ENCODE measurements around the gene SOX1. TPM values are rescaled to one million over a fixed set of nuclear protein-coding genes. Genes with fewer than 3 reads are reported as not detected.

SOX1 gene
- total and polyA plus RNA-seq, 2 experiments from 2014 or later = not detected

DNA sequence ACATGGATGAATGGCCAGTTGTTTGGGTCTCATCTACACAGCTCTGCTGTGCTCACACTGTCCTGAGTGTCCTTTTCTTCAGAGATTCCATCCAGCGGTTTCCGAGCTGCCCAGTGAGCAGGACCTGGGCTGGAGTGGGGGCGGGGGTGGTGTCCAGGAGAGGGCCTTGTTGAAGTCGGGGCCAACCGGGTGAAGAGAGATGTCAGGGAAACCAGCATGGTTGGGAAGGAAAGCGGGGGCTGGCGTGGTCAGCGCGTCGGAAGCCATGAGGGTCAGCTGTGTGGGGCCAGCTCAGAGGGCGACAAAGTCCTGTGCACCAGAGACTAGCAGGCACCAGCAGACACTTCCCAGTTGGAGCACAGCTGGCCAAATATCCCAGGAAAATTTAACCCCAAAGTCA lies 37.8 kb upstream of the SOX1 start:
- Histone ChIP-seq H3K9me3 (ENCODE audit: low read depth) (no peaks in the 10 kb centered on the region), H3F3A (ENCODE audit: insufficient read depth) (no peaks in the 10 kb centered on the region), H3K4me2 (ENCODE audit: unreplicated experiment) (no peak overlapping the region), H4K20me1 (ENCODE audit: insufficient read depth) (no peaks in the 10 kb centered on the region), H3K4me1 (ENCODE audit: insufficient read depth) (no peaks in the 10 kb centered on the region), H3K9ac (no peak overlapping the region), H3K27me3 (replicated peaks; ENCODE audit: insufficient read depth) (no peaks in the 10 kb centered on the region), H3K36me3 (ENCODE audit: low read depth) (no peaks in the 10 kb centered on the region), H3K27ac (no peak overlapping the region), H2AFZ (no peak overlapping the region), H3K4me3 (no peak overlapping the region), H3K79me2 (ENCODE audit: insufficient read depth) (no peaks in the 10 kb centered on the region), H3K9me2 (ENCODE audit: insufficient read depth) (no peaks in the 10 kb centered on the region)
- in situ Hi-C loops (cut with MboI) = no loop called here
- WGBS, 2 experiments (ENCODE audit: low coverage in 1 of 2, low lambda C conversion rate in 2 of 2, missing lambda C conversion rate in 2 of 2) = 46 to 68% methylated on average over 10 to 11 of the region's 11 CpGs
- DNase-seq = no peak
- TF ChIP-seq EZH2phosphoT487 (IDR thresholded peaks at IDR 0.05; ENCODE audit: insufficient read depth, low read depth) = no peak
- no peak for TF ChIP-seq EZH2 (IDR thresholded peaks at IDR 0.05; ENCODE audit: insufficient read depth, poor library complexity, severe bottlenecking)

DNA sequence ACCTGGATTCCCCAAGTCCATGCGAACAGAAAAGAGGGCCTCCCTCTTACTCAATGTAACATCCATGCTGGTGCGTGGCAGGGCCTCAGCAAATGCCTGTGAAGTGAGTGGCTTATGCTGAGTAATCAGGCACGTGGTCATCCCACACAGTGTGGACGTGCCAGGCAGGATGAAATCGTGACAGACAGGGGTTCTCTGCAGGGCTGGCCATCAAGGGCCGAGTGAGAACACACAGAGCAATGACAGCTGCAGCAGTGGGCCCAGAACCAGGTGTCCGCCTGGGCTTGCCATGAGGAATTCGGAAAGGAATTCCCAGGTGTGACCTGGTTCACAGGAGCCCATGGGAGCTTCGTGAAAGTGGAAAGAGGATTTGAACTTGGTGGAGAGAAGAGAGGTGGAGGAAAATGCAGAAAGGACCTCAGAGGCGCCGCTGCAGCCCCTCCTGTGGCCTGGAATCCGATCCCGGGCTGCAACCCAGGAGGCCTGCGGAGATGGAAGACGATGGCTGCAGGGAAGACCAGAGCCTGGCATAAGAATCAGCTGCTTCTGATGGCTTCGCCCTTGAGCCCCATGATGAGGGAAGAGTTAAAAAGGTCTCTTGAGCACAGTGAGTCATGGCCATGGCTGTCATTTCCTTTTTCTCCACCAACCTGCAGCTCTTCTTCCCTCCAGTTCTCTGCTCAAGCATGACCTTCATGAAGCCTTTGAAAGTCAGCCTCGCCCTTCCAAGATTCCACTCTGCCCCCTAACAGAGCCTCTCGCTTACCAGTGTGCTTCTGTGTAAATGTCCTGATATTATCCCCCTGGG lies 34.6 kb upstream of the SOX1 start:
- H3K79me2 ChIP-seq (ENCODE audit: insufficient read depth) = no peaks in the 10 kb centered on the region
- no peak for TF ChIP-seq EZH2phosphoT487 (IDR thresholded peaks at IDR 0.05; ENCODE audit: insufficient read depth, low read depth)
- no peak for TF ChIP-seq EZH2 (IDR thresholded peaks at IDR 0.05; ENCODE audit: insufficient read depth, poor library complexity, severe bottlenecking)
- H3K4me1 ChIP-seq (ENCODE audit: insufficient read depth) = no peaks in the 10 kb centered on the region
- no peak overlapping the region for H3K4me2 ChIP-seq (ENCODE audit: unreplicated experiment)
- no peaks in the 10 kb centered on the region for H3K9me2 ChIP-seq (ENCODE audit: insufficient read depth)
- H3K27me3 ChIP-seq (replicated peaks; ENCODE audit: insufficient read depth) = no peaks in the 10 kb centered on the region
- in situ Hi-C loops (cut with MboI) = no loop called here
- 17 to 24% methylated on average over 16 to 18 of the region's 18 CpGs for WGBS, 2 experiments (ENCODE audit: low coverage in 1 of 2, low lambda C conversion rate in 2 of 2, missing lambda C conversion rate in 2 of 2)
- no peak overlapping the region for H3K27ac ChIP-seq
- no peak overlapping the region for H2AFZ ChIP-seq
- DNase-seq = peak; percentile 46
- H3K4me3 ChIP-seq = no peak overlapping the region
- no peaks in the 10 kb centered on the region for H3K9me3 ChIP-seq (ENCODE audit: low read depth)
- H4K20me1 ChIP-seq (ENCODE audit: insufficient read depth) = no peaks in the 10 kb centered on the region
- no peaks in the 10 kb centered on the region for H3K36me3 ChIP-seq (ENCODE audit: low read depth)
- no peaks in the 10 kb centered on the region for H3F3A ChIP-seq (ENCODE audit: insufficient read depth)
- no peak overlapping the region for H3K9ac ChIP-seq

DNA sequence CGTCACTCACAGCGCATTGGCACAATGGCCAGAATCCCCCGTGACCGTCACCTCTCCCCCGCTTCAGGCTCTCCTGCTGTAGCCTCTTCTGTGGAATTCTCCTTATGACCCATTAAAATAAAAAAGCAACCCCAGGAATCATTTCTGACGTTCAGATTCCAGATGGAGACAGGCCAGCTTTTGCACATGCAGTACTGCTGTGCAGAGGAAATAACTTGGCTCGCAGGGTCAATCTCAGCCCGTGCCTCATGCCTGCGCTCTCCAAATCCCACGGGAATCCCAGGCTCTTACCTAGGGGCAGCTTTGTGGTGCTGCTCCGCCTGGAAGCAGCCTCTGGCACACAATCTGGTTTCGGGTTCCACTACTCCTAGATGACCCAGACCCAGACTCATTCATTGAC lies 32.7 kb upstream of the SOX1 start:
- H3K4me2 ChIP-seq (ENCODE audit: unreplicated experiment) = no peak overlapping the region
- no peaks in the 10 kb centered on the region for H3K9me3 ChIP-seq (ENCODE audit: low read depth)
- TF ChIP-seq EZH2 (IDR thresholded peaks at IDR 0.05; ENCODE audit: insufficient read depth, poor library complexity, severe bottlenecking) (no peak), EZH2phosphoT487 (IDR thresholded peaks at IDR 0.05; ENCODE audit: insufficient read depth, low read depth) (no peak)
- in situ Hi-C loops (cut with MboI) = no loop called here
- no peaks in the 10 kb centered on the region for H3K27me3 ChIP-seq (replicated peaks; ENCODE audit: insufficient read depth)
- H3K27ac ChIP-seq = no peak overlapping the region
- 12 to 15% methylated on average over 12 of the region's 12 CpGs for WGBS, 2 experiments (ENCODE audit: low coverage in 1 of 2, low lambda C conversion rate in 2 of 2, missing lambda C conversion rate in 2 of 2)
- no peak overlapping the region for H2AFZ ChIP-seq
- no peaks in the 10 kb centered on the region for H3K4me1 ChIP-seq (ENCODE audit: insufficient read depth)
- no peaks in the 10 kb centered on the region for H3F3A ChIP-seq (ENCODE audit: insufficient read depth)
- no peak overlapping the region for H3K9ac ChIP-seq
- H3K36me3 ChIP-seq (ENCODE audit: low read depth) = no peaks in the 10 kb centered on the region
- H4K20me1 ChIP-seq (ENCODE audit: insufficient read depth) = no peaks in the 10 kb centered on the region
- no peak overlapping the region for H3K4me3 ChIP-seq
- H3K9me2 ChIP-seq (ENCODE audit: insufficient read depth) = no peaks in the 10 kb centered on the region
- no peaks in the 10 kb centered on the region for H3K79me2 ChIP-seq (ENCODE audit: insufficient read depth)
- no peak for DNase-seq

DNA sequence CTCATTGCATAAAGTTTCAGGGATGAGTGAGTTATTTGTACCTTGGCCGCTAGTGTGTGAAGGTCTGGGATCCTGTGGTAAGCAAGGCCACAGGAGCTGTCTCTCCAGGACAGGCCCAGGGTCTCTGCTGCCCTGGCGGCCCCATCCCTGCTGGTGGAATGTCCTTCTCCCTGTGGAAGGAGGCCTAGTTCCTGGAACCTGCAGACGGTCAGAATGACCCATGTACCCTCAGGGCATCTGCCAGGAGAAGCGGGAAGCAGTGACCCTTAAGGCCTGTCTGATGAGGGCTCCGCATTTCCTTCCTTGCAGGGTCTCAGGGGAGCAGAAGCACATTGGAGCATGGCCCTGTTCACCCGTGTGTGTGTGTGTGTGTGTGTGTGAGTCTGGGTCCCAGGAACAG lies 32.1 kb upstream of the SOX1 start:
- Histone ChIP-seq H3K4me2 (ENCODE audit: unreplicated experiment) (no peak overlapping the region), H2AFZ (no peak overlapping the region), H3K27me3 (replicated peaks; ENCODE audit: insufficient read depth) (no peaks in the 10 kb centered on the region), H3K9me3 (ENCODE audit: low read depth) (no peaks in the 10 kb centered on the region), H3K79me2 (ENCODE audit: insufficient read depth) (no peaks in the 10 kb centered on the region), H3K4me1 (ENCODE audit: insufficient read depth) (no peaks in the 10 kb centered on the region), H3K4me3 (no peak overlapping the region), H3K36me3 (ENCODE audit: low read depth) (no peaks in the 10 kb centered on the region), H3K27ac (no peak overlapping the region), H3F3A (ENCODE audit: insufficient read depth) (no peaks in the 10 kb centered on the region), H4K20me1 (ENCODE audit: insufficient read depth) (no peaks in the 10 kb centered on the region), H3K9ac (no peak overlapping the region), H3K9me2 (ENCODE audit: insufficient read depth) (no peaks in the 10 kb centered on the region)
- DNase-seq = no peak
- 26 to 29% methylated on average over 6 of the region's 6 CpGs for WGBS, 2 experiments (ENCODE audit: low coverage in 1 of 2, low lambda C conversion rate in 2 of 2, missing lambda C conversion rate in 2 of 2)
- in situ Hi-C loops (cut with MboI) = no loop called here
- TF ChIP-seq EZH2phosphoT487 (IDR thresholded peaks at IDR 0.05; ENCODE audit: insufficient read depth, low read depth) = no peak
- TF ChIP-seq EZH2 (IDR thresholded peaks at IDR 0.05; ENCODE audit: insufficient read depth, poor library complexity, severe bottlenecking) = no peak
